K562 (cell line): Measurements from ENCODE around the gene PHC3. TPM values are rescaled to one million over a fixed set of nuclear protein-coding genes. Genes with fewer than 3 reads are reported as not detected.

Experiments used
- BHLHE40 ChIP-seq: IDR thresholded peaks from 2 replicates; pipeline ENCODE4 v1.6.1; 2011; ENCODE audit warnings: low read length, improper control_type of control experiment
- CHD2 ChIP-seq: IDR thresholded peaks from 2 replicates; pipeline ENCODE4 v1.6.1; 2011; ENCODE audit warnings: low read depth, low read length
- ID3 ChIP-seq, 2 experiments: fragments of 250-450 bp in 1 of 2; fragments of 450-650 bp in 1 of 2; sonication (Bioruptor Pico) in 1 of 2; IDR thresholded peaks; 2 replicates each; pipeline versions ENCODE4 v1.6.1 to v1.8.0; 2016 to 2021; ENCODE audit warnings: mild to moderate bottlenecking in 2 of 2, moderate library complexity in 2 of 2, missing compliant biosample characterization in 1 of 2, missing genetic modification characterization in 1 of 2
- JUND ChIP-seq, 2 experiments: IDR thresholded peaks; 2 replicates in 1 of 2; 3 replicates in 1 of 2; pipeline ENCODE4 v1.6.1; 2011; ENCODE audit warnings: borderline replicate concordance in 2 of 2, low read depth in 2 of 2, low read length in 2 of 2, improper control_type of control experiment in 1 of 2, missing biosample characterization in 1 of 2, missing genetic modification characterization in 1 of 2, missing genetic modification reagents in 1 of 2
- KDM4B ChIP-seq, 2 experiments: fragments of 450-650 bp in 1 of 2; sonication (generic) in 1 of 2; IDR thresholded peaks; 2 replicates each; pipeline ENCODE4 v1.6.1; 2016 to 2017; ENCODE audit warnings: borderline replicate concordance in 2 of 2, antibody characterized with exemption in 1 of 2, low read depth in 1 of 2, mild to moderate bottlenecking in 1 of 2
- PHF21A ChIP-seq: fragments of 450-650 bp; IDR thresholded peaks from 2 replicates; pipeline ENCODE4 v1.6.1; 2017; ENCODE audit warnings: low read depth, borderline replicate concordance
- POLR2H ChIP-seq: IDR thresholded peaks from 2 replicates; pipeline ENCODE4 v1.6.1; 2016; ENCODE audit warnings: missing genetic modification characterization, low read depth, mild to moderate bottlenecking, control low read depth, missing compliant biosample characterization, moderate library complexity
- TBP ChIP-seq: optimal IDR thresholded peaks from 2 replicates; pipeline ENCODE3; 2011; ENCODE audit warnings: low read depth, low read length, improper control_type of control experiment
- U2AF1 ChIP-seq: fragments of 200-400 bp; formaldehyde crosslinking; optimal IDR thresholded peaks from 2 replicates; pipeline ENCODE3; 2017; ENCODE audit warnings: mild to moderate bottlenecking, low read depth, low read length, moderate library complexity
- ZNF511 ChIP-seq: sonication (generic); formaldehyde crosslinking; IDR thresholded peaks from 2 replicates; pipeline ENCODE4 v1.8.0; 2022; ENCODE audit warnings: mild to moderate bottlenecking, missing genetic modification reagents
- ZNF518B ChIP-seq: fragments of 250-450 bp; sonication (Bioruptor Pico); IDR thresholded peaks from 2 replicates; pipeline ENCODE4 v1.5.0; 2021; ENCODE audit warnings: mild to moderate bottlenecking, moderate library complexity
- ZNF592 ChIP-seq: fragments of 450-650 bp; IDR thresholded peaks from 2 replicates; pipeline ENCODE4 v1.6.1; 2017; ENCODE audit warnings: antibody characterized with exemption, mild to moderate bottlenecking
- polyA plus RNA-seq, 8 experiments: library from polyadenylated mRNA; depleted of rRNA in 4 of 8; stranded (reverse) in 5 of 8; unstranded in 3 of 8; fragments of >200 nt; fragmentation: Nextera tagmentation in 2 of 8; fragmentation: Illumina TruSeq in 1 of 8; extraction: Ambion mirVana in 2 of 8; extraction: Trizol in 1 of 8; gene quantifications; 2 replicates each; pipeline versions ENCODE4 v1.2.1 to v1.2.3, GENCODE V29; 2011 to 2014; ENCODE audit warnings: inconsistent platforms in 1 of 8, missing spikeins in 1 of 8
- total RNA-seq, 7 experiments: library from RNA; depleted of rRNA in 6 of 7; stranded (reverse); fragments of >200 nt in 6 of 7; fragmentation: Illumina TruSeq in 2 of 7; extraction: Trizol in 2 of 7; gene quantifications; 2 replicates each; pipeline versions ENCODE4 v1.2.1 to v1.2.3, GENCODE V29; 2011 to 2021; ENCODE audit warnings: low replicate concordance in 1 of 7
- TF ChIP-seq, protein P1 (sequence below): fragments of 450-650 bp; formaldehyde crosslinking; IDR thresholded peaks from 2 replicates; pipeline ENCODE4 v1.4.0; 2020; ENCODE audit warnings: mild to moderate bottlenecking, moderate library complexity
- TF ChIP-seq, protein P2 (sequence below): sonication (generic); formaldehyde crosslinking; IDR thresholded peaks from 2 replicates; pipeline ENCODE4 v1.9.0; 2022; ENCODE audit warnings: mild to moderate bottlenecking, missing genetic modification reagents

The PHC3 gene
- total and polyA plus RNA-seq, 9 of the 15 experiments (the other 6 are each of a cell fraction or from before 2014, with no cell fraction given): 3.1 to 21.6 (median 10.5) TPM

- TF ChIP-seq ZNF511 (CRISPR knock-in tag) (0 out of 2 replicates have a peak, but pooled peaks have one; percentile 11), TBP (peak; percentile 52), CHD2 (no peak; the same call in 1 of the 2 replicates), BHLHE40 (peak; percentile 97), ZNF592 (peak; percentile 37; the same call in 1 of the 2 replicates), POLR2H (tag) (no peak; the same call in 1 of the 2 replicates), ID3 (CRISPR knock-in tag; IDR thresholded peaks at IDR 0.05) (no peak), ID3 (tag; IDR thresholded peaks at IDR 0.05) (peak; percentile 74; the same call in 1 of the 2 replicates), JUND (IDR thresholded peaks at IDR 0.05; ENCODE audit: borderline replicate concordance, low read depth, low read length) (peak; percentile 100), JUND (tag; IDR thresholded peaks at IDR 0.05; ENCODE audit: borderline replicate concordance, low read depth, low read length) (peak; percentile 15; the same call in 1 of the 3 replicates), KDM4B (IDR thresholded peaks at IDR 0.05; ENCODE audit: borderline replicate concordance in 2 of 2, low read depth in 1 of 2) (peak in 1 of 2 experiments; percentile 86; a peak in 1 of 4 replicates), ZNF518B (CRISPR knock-in tag) (no peak), U2AF1 (no peak), PHF21A (no peak)
- TF ChIP-seq, protein P1, sequence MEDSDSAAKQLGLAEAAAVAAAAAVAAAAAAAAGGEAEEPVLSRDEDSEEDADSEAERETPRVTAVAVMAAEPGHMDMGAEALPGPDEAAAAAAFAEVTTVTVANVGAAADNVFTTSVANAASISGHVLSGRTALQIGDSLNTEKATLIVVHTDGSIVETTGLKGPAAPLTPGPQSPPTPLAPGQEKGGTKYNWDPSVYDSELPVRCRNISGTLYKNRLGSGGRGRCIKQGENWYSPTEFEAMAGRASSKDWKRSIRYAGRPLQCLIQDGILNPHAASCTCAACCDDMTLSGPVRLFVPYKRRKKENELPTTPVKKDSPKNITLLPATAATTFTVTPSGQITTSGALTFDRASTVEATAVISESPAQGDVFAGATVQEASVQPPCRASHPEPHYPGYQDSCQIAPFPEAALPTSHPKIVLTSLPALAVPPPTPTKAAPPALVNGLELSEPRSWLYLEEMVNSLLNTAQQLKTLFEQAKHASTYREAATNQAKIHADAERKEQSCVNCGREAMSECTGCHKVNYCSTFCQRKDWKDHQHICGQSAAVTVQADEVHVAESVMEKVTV: no peak
- TF ChIP-seq, protein P2, sequence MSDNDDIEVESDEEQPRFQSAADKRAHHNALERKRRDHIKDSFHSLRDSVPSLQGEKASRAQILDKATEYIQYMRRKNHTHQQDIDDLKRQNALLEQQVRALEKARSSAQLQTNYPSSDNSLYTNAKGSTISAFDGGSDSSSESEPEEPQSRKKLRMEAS (CRISPR knock-in tag): 0 out of 2 replicates have a peak, but pooled peaks have one; percentile 8
Observed at GRCh38 chr3:170221924-170222646, 40.6 kb upstream of the PHC3 start, which contains the start of gene PRKCI (continued).
